Activated naive CD8-positive, alpha-beta T cell treated with anti-CD3 and anti-CD28 coated beads for 36 hours (primary cell): Measurements from ENCODE around the gene RSPH9. TPM values are rescaled to one million over a fixed set of nuclear protein-coding genes. Genes with fewer than 3 reads are reported as not detected.
"Not testable (repeated sequence)": the region's sequence is repeated elsewhere in the genome, so short reads cannot be mapped to it uniquely, and the experiment has no call there.

Source experiments
- DNase-seq: peaks from one replicate; pipeline ENCODE4 v3.0.0; 2021
- H3K27ac Mint-ChIP-seq: one replicate; pipeline ENCODE4 v1.8.0; 2022; ENCODE audit warnings: mild to moderate bottlenecking, moderate library complexity, mixed read lengths
- H3K27me3 Mint-ChIP-seq: one replicate; pipeline ENCODE4 v1.8.0; 2022; ENCODE audit warnings: mild to moderate bottlenecking, mixed read lengths
- H3K36me3 Mint-ChIP-seq: one replicate; pipeline ENCODE4 v1.8.0; 2021; ENCODE audit warnings: mild to moderate bottlenecking, mixed read lengths
- H3K4me1 Mint-ChIP-seq: one replicate; pipeline ENCODE4 v1.8.0; 2021; ENCODE audit warnings: mixed read lengths
- H3K4me3 Mint-ChIP-seq: one replicate; pipeline ENCODE4 v1.8.0; 2022; ENCODE audit warnings: mild to moderate bottlenecking, moderate library complexity, mixed read lengths
- H3K9me3 Mint-ChIP-seq: one replicate; pipeline ENCODE4 v1.8.0; 2022; ENCODE audit warnings: mixed read lengths
- total RNA-seq, 2 experiments: library from RNA; stranded (reverse); gene quantifications; one replicate each; pipeline ENCODE4 v1.2.3, GENCODE V29; 2021

The RSPH9 gene
- total RNA-seq, 2 experiments from 2014 or later, result not detected

DNA sequence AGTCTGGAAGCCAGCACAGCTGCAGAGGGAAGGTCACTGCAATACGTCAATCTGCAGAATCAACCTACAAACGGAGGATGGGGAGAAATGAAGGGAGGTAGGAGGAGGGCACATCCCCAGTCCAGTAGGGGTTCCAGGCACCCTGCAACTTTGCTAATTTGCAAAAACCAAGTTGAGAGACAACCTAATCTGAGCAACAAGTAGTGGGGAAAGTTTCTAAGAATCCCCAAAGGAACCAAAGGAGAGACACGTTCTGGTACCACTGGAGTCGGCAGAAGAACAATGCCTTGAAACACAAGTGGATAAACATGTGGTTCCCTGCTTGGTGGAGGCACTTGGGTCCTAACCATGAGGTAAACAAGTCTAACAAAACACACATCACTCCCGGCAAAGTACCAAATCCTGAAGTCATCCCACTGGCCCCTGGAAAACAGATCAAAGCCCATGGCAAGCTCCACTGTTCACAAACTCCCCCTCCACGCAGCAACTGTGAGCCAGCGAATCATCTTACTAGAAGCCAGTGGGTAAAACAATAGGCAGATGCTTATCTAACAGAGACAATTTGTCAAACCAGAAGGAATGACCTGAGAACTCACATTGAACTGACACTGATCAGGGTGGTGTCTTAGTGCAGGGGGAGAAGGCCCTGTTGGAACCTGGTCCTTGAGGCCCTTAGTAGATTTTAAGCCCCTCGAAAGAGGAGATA is 38.0 kb downstream of the RSPH9 start:
- Mint-ChIP-seq H3K9me3 (no peaks in the 10 kb centered on the region), H3K4me1 (peaks cover 36% of the 10 kb centered on the region), H3K4me3 (no peak overlapping the region), H3K27ac (no peak overlapping the region), H3K36me3 (peaks cover 9% of the 10 kb centered on the region), H3K27me3 (no peaks in the 10 kb centered on the region)
- no peak for DNase-seq

GRCh38 chr6:43683708-43684455 is 39.0 kb downstream of the RSPH9 start:
- H3K9me3 Mint-ChIP-seq, result no peaks in the 10 kb centered on the region
- H3K36me3 Mint-ChIP-seq, result peaks cover 9% of the 10 kb centered on the region
- no peak overlapping the region for H3K27ac Mint-ChIP-seq
- no peaks in the 10 kb centered on the region for H3K27me3 Mint-ChIP-seq
- H3K4me1 Mint-ChIP-seq, result peaks cover 43% of the 10 kb centered on the region
- no peak overlapping the region for H3K4me3 Mint-ChIP-seq
- DNase-seq, result no peak

GRCh38 chr6:43687079-43687436 is 42.2 kb downstream of the RSPH9 start:
- peaks cover 43% of the 10 kb centered on the region for H3K4me1 Mint-ChIP-seq
- peak overlapping the region; percentile 89 for H3K27ac Mint-ChIP-seq
- no peaks in the 10 kb centered on the region for H3K9me3 Mint-ChIP-seq
- peaks cover 3% of the 10 kb centered on the region for H3K27me3 Mint-ChIP-seq
- no peak for DNase-seq
- peaks cover 9% of the 10 kb centered on the region for H3K36me3 Mint-ChIP-seq
- peak overlapping the region; percentile 97 for H3K4me3 Mint-ChIP-seq

DNA sequence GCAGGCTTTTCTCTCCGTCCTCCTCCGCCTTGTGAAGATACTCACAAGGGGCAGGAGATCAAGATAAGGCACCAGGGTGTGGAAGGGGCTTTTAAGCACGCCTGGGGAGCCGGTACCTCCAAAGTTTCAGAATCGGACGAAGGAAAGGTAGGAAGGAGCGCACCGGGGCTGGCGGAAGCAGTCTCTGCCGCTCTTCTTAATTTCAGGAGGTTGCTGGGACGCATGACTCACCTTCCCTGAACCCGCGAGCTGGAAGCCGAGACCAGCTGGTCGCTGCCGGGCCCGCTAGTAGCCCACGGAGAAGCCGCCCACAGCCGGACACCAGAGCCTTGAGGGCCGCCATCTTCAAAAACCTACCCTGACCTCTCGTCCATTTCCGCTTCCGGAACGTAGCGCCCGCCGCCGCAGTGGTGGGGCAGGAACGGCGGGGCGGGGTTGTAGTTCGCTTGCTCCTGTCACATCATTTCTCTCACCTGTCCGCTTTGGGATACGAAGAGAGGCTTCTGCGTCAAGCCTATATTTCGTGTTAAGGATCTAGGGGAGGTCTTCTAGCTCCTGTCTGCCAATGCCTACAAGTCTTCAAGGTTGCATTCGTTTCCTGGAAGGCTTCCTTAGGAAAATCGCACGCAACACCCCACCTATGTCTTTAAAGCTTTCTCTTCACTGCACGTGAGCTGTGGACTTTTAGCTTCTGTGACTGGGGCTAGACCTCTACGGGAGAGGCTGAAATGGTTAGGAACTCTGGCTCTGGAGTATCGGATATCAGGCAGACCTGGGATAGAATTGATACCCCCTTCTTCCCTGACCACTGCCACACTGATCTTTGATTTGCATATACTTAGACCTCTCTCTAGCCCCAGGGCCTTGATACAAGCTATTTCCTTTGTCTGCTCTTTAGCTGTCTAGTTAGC is 42.9 kb downstream of the RSPH9 start, which contains the start of gene MRPS18A:
MRPS18A (minus strand) TSS at position 355 of the 911 bp plus-strand sequence; CDS start at position 343, 12 bp downstream.
- H3K4me1 Mint-ChIP-seq, result peaks cover 43% of the 10 kb centered on the region
- DNase-seq, result peak; percentile 87
- H3K27ac Mint-ChIP-seq, result peak within 1 kb of the TSS; percentile 89
- H3K4me3 Mint-ChIP-seq, result peak within 1 kb of the TSS; percentile 97
- H3K36me3 Mint-ChIP-seq, result peaks cover 9% of the 10 kb centered on the region
- no peaks in the 10 kb centered on the region for H3K9me3 Mint-ChIP-seq
- H3K27me3 Mint-ChIP-seq, result peaks cover 3% of the 10 kb centered on the region

GRCh38 chr6:43689421-43689820 is 44.6 kb downstream of the RSPH9 start:
- no peak overlapping the region for H3K4me3 Mint-ChIP-seq
- H3K4me1 Mint-ChIP-seq, result peaks cover 27% of the 10 kb centered on the region
- H3K36me3 Mint-ChIP-seq, result peaks cover 8% of the 10 kb centered on the region
- no peak overlapping the region for H3K27ac Mint-ChIP-seq
- H3K9me3 Mint-ChIP-seq, result no peaks in the 10 kb centered on the region
- DNase-seq, result no peak
- H3K27me3 Mint-ChIP-seq, result peaks cover 7% of the 10 kb centered on the region

- Mint-ChIP-seq H3K9me3 (no peaks in the 10 kb centered on the region), H3K27ac (no peak overlapping the region), H3K27me3 (peaks cover 11% of the 10 kb centered on the region), H3K4me1 (no peaks in the 10 kb centered on the region), H3K36me3 (no peaks in the 10 kb centered on the region), H3K4me3 (no peak overlapping the region)
- DNase-seq, result no peak
Observed at GRCh38 chr6:43695215-43695966, 50.6 kb downstream of the RSPH9 start.

GRCh38 chr6:43695967-43696291 is 51.1 kb downstream of the RSPH9 start:
- Mint-ChIP-seq H3K4me3 (no peak overlapping the region), H3K9me3 (no peaks in the 10 kb centered on the region), H3K27me3 (peaks cover 14% of the 10 kb centered on the region), H3K27ac (no peak overlapping the region), H3K36me3 (no peaks in the 10 kb centered on the region), H3K4me1 (no peaks in the 10 kb centered on the region)
- DNase-seq, result no peak

DNA sequence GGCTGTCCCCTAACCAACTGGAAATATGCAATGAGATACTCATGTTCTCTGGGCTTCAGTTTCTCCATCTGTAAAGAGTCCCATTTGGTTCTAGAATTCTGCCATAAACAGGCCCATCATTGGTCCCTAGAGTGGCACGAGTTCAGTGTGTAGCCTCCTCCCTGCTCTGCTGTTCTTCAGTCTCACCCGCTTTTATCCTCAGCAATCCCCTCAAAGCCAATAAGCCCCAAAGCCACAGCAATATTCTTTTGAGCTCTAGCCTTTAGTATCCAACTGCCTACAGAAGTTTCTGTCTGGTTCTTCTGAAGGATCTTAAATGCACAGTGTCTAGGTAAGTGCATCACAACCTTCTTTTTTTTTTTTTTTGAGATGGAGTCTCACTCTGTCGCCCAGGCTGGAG is 52.6 kb downstream of the RSPH9 start:
- Mint-ChIP-seq H3K4me1 (no peaks in the 10 kb centered on the region), H3K36me3 (no peaks in the 10 kb centered on the region), H3K27me3 (peaks cover 19% of the 10 kb centered on the region), H3K27ac (no peak overlapping the region), H3K4me3 (no peak overlapping the region), H3K9me3 (no peaks in the 10 kb centered on the region)
- DNase-seq, result no peak

DNA sequence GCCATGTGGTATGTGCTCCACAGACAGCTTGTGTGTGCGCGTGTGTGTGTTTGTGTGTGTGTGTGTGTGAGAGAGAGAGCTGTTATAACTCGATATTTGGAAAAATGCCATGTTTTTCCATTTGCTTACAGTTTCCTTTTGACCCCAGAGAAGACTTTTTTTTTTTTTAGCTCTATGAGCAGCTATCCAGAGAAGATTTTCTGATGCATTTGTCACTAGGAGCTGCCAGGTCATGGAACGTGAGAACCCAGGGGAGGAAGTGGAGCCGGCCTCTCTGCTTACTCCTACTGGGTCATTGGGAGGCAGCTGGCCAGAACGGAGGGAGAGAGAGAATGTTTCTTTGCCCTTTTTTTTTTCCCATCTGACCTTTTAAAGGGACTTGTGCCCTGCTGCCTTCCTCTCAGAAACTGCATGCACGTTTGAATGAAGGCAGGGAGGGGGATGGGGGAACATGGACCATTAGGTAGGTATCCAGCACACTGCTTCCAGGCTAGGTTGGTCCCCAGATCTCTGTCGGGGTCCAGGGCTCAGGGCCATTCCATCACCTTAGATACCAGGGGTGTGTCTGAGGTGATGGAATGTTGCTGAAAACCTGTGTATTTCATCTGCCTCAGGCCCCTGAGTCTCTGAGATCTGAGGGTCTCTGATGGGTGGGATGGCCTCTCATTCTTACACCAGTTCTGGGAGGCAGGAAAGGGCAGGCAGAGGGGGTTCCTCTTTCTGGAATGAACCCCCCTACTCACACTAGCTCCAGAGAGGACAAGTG is 53.9 kb downstream of the RSPH9 start:
- DNase-seq, result no peak
- Mint-ChIP-seq H3K27me3 (peaks cover 29% of the 10 kb centered on the region), H3K36me3 (no peaks in the 10 kb centered on the region), H3K9me3 (no peaks in the 10 kb centered on the region), H3K27ac (no peak overlapping the region), H3K4me1 (no peaks in the 10 kb centered on the region), H3K4me3 (no peak overlapping the region)

GRCh38 chr6:43699564-43700186 is 54.8 kb downstream of the RSPH9 start:
- DNase-seq, result no peak
- Mint-ChIP-seq H3K4me3 (no peak overlapping the region), H3K27me3 (peaks cover 27% of the 10 kb centered on the region), H3K36me3 (no peaks in the 10 kb centered on the region), H3K9me3 (no peaks in the 10 kb centered on the region), H3K4me1 (no peaks in the 10 kb centered on the region), H3K27ac (no peak overlapping the region)

GRCh38 chr6:43700939-43701560 is 56.2 kb downstream of the RSPH9 start:
- peaks cover 27% of the 10 kb centered on the region for H3K27me3 Mint-ChIP-seq
- H3K36me3 Mint-ChIP-seq, H3K4me3 Mint-ChIP-seq, DNase-seq, H3K4me1 Mint-ChIP-seq, H3K9me3 Mint-ChIP-seq, H3K27ac Mint-ChIP-seq: not testable (repeated sequence)

- H3K4me1 Mint-ChIP-seq, result peaks cover 5% of the 10 kb centered on the region
- no peaks in the 10 kb centered on the region for H3K36me3 Mint-ChIP-seq
- no peak overlapping the region for H3K27ac Mint-ChIP-seq
- no peaks in the 10 kb centered on the region for H3K9me3 Mint-ChIP-seq
- peaks cover 36% of the 10 kb centered on the region for H3K27me3 Mint-ChIP-seq
- no peak overlapping the region for H3K4me3 Mint-ChIP-seq
- no peak for DNase-seq
Observed at GRCh38 chr6:43702171-43702533, 57.3 kb downstream of the RSPH9 start.
